ENCODE data around the gene NHSL1.

DNA sequence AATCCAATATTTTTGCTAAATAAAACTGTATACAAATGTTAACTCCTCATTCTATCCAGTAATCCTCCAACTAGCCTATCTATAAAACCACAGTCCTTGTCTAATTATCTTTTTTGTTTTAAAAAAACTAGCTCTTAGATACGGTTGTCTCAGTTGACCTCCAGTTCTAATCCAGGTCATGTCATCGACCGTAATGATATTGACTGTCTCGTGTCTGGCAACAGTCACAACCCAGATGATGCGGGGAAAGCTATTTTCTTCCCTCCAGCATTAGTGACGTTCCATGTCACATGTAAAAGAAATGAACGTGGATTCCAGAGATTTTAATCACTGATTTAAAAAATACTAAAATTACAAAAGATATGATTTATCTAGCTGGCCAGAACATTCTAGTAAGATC lies 59.7 kb downstream of the NHSL1 start:
- TF ChIP-seq, protein P1, sequence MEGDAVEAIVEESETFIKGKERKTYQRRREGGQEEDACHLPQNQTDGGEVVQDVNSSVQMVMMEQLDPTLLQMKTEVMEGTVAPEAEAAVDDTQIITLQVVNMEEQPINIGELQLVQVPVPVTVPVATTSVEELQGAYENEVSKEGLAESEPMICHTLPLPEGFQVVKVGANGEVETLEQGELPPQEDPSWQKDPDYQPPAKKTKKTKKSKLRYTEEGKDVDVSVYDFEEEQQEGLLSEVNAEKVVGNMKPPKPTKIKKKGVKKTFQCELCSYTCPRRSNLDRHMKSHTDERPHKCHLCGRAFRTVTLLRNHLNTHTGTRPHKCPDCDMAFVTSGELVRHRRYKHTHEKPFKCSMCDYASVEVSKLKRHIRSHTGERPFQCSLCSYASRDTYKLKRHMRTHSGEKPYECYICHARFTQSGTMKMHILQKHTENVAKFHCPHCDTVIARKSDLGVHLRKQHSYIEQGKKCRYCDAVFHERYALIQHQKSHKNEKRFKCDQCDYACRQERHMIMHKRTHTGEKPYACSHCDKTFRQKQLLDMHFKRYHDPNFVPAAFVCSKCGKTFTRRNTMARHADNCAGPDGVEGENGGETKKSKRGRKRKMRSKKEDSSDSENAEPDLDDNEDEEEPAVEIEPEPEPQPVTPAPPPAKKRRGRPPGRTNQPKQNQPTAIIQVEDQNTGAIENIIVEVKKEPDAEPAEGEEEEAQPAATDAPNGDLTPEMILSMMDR (IDR thresholded peaks at IDR 0.05; ENCODE audit: low read depth, low read length), result no peak
- no peak for TF ChIP-seq EZH2phosphoT487 (IDR thresholded peaks at IDR 0.05; ENCODE audit: low read depth)

All from OCI-LY3 (cell line).